Measurements from ENCODE around the gene OR7C2. TPM values are rescaled to one million over a fixed set of nuclear protein-coding genes. Genes with fewer than 3 reads are reported as not detected.

The OR7C2 gene
- polyA plus RNA-seq, 3 donors: not detected

DNA sequence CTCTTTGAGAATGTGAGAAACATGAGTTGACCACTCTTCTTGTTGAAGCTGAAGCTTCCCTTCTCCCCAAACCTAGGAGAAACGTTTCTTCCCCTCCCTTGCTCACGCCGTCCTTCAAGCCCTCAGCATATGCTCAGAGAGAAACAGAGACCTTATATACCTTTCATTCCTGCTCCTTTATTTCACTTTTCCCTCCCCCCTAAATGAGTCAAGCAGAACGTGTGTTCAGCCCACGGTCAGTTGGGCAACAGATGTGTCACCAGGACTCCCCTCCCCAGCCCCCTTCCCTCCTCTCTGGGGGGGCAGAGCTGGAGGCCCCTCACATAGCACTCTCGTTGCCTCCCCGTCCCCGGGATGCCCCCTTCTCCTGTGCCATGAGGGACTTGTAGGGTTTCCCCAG, 8.6 kb downstream of the OR7C2 start:
- H4K20me1 ChIP-seq (ENCODE audit: insufficient read depth, low read length): no peaks in the 10 kb centered on the region
- no peak overlapping the region for H2AFZ ChIP-seq (ENCODE audit: insufficient read depth, low read depth, low read length, poor library complexity, severe bottlenecking)
- H3K79me2 ChIP-seq (ENCODE audit: insufficient read depth, low read length): no peaks in the 10 kb centered on the region
- WGBS (ENCODE audit: insufficient coverage): 61% methylated on average over 7 of the region's 8 CpGs
- H3K9me3 ChIP-seq (replicated peaks in 1 of 2; ENCODE audit: control insufficient read depth in 1 of 2, insufficient read depth in 1 of 2, low read length in 2 of 2): no peaks in the 10 kb centered on the region
- H3K4me1 ChIP-seq (ENCODE audit: control insufficient read depth in 1 of 2, insufficient read depth in 2 of 2, low read length in 2 of 2): peaks cover 0 to under 1% of the 10 kb centered on the region in 2 donors
- no peaks in the 10 kb centered on the region for H3K36me3 ChIP-seq (replicated peaks in 1 of 2; ENCODE audit: control insufficient read depth in 1 of 2, insufficient read depth in 2 of 2, low read length in 2 of 2)
- no peak overlapping the region for H3K27ac Mint-ChIP-seq
- H3K4me3 ChIP-seq (replicated peaks in 1 of 3; ENCODE audit: low read depth in 2 of 3, low read length in 3 of 3): no peak overlapping the region
- no peak overlapping the region for H3K4me3 Mint-ChIP-seq
- intact Hi-C loops (cut with micrococcal nuclease): no loop called here
- H3K27me3 ChIP-seq (ENCODE audit: control insufficient read depth in 2 of 2, insufficient read depth in 2 of 2, low read length in 2 of 2): no peaks in the 10 kb centered on the region
- TF ChIP-seq, protein P1, sequence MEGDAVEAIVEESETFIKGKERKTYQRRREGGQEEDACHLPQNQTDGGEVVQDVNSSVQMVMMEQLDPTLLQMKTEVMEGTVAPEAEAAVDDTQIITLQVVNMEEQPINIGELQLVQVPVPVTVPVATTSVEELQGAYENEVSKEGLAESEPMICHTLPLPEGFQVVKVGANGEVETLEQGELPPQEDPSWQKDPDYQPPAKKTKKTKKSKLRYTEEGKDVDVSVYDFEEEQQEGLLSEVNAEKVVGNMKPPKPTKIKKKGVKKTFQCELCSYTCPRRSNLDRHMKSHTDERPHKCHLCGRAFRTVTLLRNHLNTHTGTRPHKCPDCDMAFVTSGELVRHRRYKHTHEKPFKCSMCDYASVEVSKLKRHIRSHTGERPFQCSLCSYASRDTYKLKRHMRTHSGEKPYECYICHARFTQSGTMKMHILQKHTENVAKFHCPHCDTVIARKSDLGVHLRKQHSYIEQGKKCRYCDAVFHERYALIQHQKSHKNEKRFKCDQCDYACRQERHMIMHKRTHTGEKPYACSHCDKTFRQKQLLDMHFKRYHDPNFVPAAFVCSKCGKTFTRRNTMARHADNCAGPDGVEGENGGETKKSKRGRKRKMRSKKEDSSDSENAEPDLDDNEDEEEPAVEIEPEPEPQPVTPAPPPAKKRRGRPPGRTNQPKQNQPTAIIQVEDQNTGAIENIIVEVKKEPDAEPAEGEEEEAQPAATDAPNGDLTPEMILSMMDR (IDR thresholded peaks at IDR 0.05): no peak
- no peak overlapping the region for H3K4me2 ChIP-seq (replicated peaks; ENCODE audit: extremely low read depth, low read length, poor library complexity, severe bottlenecking)
- no peak for DNase-seq
- H3K36me3 Mint-ChIP-seq: no peaks in the 10 kb centered on the region
- peaks cover 0 to 8% (median 6%) of the 10 kb centered on the region in 3 donors for H3K27me3 Mint-ChIP-seq (ENCODE audit: low read depth in 3 of 3)
- H3K9me3 Mint-ChIP-seq: peaks cover 0 to 13% (median 4%) of the 10 kb centered on the region in 7 donors
- H3K27ac ChIP-seq (ENCODE audit: low read depth in 1 of 2, low read length in 2 of 2): no peak overlapping the region
- H3K9ac ChIP-seq (ENCODE audit: insufficient read depth, low read length, poor library complexity, severe bottlenecking): no peak overlapping the region
- H3K4me1 Mint-ChIP-seq: no peaks in the 10 kb centered on the region

DNA sequence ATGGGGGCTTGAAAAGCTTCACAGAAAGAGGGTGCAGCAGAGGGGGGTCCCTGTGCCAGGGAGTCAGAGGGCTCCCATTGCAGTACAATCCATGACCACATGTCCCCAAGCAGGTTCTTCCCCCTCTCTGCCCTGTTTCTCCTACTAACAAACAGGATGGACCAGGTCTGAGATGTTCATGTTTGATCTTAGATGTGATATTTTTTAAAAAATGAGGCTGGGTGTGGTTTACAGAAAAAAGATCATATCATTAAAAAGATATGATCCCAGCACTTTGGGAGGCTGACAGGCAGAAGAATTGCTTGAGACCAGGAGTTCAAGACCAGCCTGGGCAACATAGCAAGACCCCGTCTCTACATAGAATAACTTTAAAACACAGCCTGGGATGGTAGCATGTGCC, 9.1 kb downstream of the OR7C2 start:
- H2AFZ ChIP-seq (ENCODE audit: insufficient read depth, low read depth, low read length, poor library complexity, severe bottlenecking): no peak overlapping the region
- H3K9me3 Mint-ChIP-seq: peaks cover 0 to 13% (median 4%) of the 10 kb centered on the region in 7 donors
- no peaks in the 10 kb centered on the region for H3K36me3 Mint-ChIP-seq
- H3K27ac Mint-ChIP-seq: no peak overlapping the region
- no peak overlapping the region for H3K9ac ChIP-seq (ENCODE audit: insufficient read depth, low read length, poor library complexity, severe bottlenecking)
- no peak for DNase-seq
- no peak overlapping the region for H3K4me2 ChIP-seq (replicated peaks; ENCODE audit: extremely low read depth, low read length, poor library complexity, severe bottlenecking)
- H3K4me3 ChIP-seq (replicated peaks in 1 of 3; ENCODE audit: low read depth in 2 of 3, low read length in 3 of 3): no peak overlapping the region
- no peak overlapping the region for H3K4me3 Mint-ChIP-seq
- intact Hi-C loops (cut with micrococcal nuclease): no loop called here
- no peaks in the 10 kb centered on the region for H4K20me1 ChIP-seq (ENCODE audit: insufficient read depth, low read length)
- H3K79me2 ChIP-seq (ENCODE audit: insufficient read depth, low read length): no peaks in the 10 kb centered on the region
- no peaks in the 10 kb centered on the region for H3K36me3 ChIP-seq (replicated peaks in 1 of 2; ENCODE audit: control insufficient read depth in 1 of 2, insufficient read depth in 2 of 2, low read length in 2 of 2)
- no peaks in the 10 kb centered on the region for H3K9me3 ChIP-seq (replicated peaks in 1 of 2; ENCODE audit: control insufficient read depth in 1 of 2, insufficient read depth in 1 of 2, low read length in 2 of 2)
- no peaks in the 10 kb centered on the region for H3K4me1 ChIP-seq (ENCODE audit: control insufficient read depth in 1 of 2, insufficient read depth in 2 of 2, low read length in 2 of 2)
- no peaks in the 10 kb centered on the region for H3K27me3 ChIP-seq (ENCODE audit: control insufficient read depth in 2 of 2, insufficient read depth in 2 of 2, low read length in 2 of 2)
- TF ChIP-seq, protein P1 (IDR thresholded peaks at IDR 0.05): no peak
- no peak overlapping the region for H3K27ac ChIP-seq (ENCODE audit: low read depth in 1 of 2, low read length in 2 of 2)
- no peaks in the 10 kb centered on the region for H3K4me1 Mint-ChIP-seq
- peaks cover 0 to 8% (median 6%) of the 10 kb centered on the region in 3 donors for H3K27me3 Mint-ChIP-seq (ENCODE audit: low read depth in 3 of 3)
- no CpG with 5 or more reads among the region's 1 CpG for WGBS (ENCODE audit: insufficient coverage)
